Muscle of back (tissue), 13 donors: Measurements from ENCODE around the gene PI16. TPM values are rescaled to one million over a fixed set of nuclear protein-coding genes. Genes with fewer than 3 reads are reported as not detected.

Experiments
- DNase-seq, 3 donors: peaks; one replicate each; pipeline versions ENCODE4 v3.0.0 to v3.0.0-alpha.2; 2013
- long read RNA-seq, 9 donors: transcript quantifications; one replicate each; lab custom pipeline, GENCODE V29; 2026
- polyA plus RNA-seq, 10 donors: library from polyadenylated mRNA; unstranded; fragments of 120-200 nt; gene quantifications; one replicate each; pipeline ENCODE4 v1.2.1, GENCODE V29; 2013; ENCODE audit not compliant: insufficient read length in 10 of 10

The PI16 gene, protein sequence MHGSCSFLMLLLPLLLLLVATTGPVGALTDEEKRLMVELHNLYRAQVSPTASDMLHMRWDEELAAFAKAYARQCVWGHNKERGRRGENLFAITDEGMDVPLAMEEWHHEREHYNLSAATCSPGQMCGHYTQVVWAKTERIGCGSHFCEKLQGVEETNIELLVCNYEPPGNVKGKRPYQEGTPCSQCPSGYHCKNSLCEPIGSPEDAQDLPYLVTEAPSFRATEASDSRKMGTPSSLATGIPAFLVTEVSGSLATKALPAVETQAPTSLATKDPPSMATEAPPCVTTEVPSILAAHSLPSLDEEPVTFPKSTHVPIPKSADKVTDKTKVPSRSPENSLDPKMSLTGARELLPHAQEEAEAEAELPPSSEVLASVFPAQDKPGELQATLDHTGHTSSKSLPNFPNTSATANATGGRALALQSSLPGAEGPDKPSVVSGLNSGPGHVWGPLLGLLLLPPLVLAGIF
- polyA plus RNA-seq: 10 to 100 TPM in 9 of 10 donors, 1 to 10 TPM in 1; 7.0 to 78.0 (median 27.0) TPM
- long read RNA-seq, donor 1, partial matches to known transcripts: 0 of 3 reads
- long read RNA-seq, donor 1, other reads (novel, unspliced or antisense): 0 of 3 reads
- long read RNA-seq, donor 2, partial matches to known transcripts: 0 of 1 reads
- long read RNA-seq, donor 2, other reads (novel, unspliced or antisense): 0 of 1 reads
- long read RNA-seq, donor 3: 0 reads
- long read RNA-seq, donor 4, transcript PI16-201 (7 exons, 2,190 nt): major isoform, 12 of 12 reads
- long read RNA-seq, donor 4, partial matches to known transcripts: 0 of 12 reads
- long read RNA-seq, donor 4, other reads (novel, unspliced or antisense): 0 of 12 reads
- long read RNA-seq, donor 5, transcript PI16-201 (7 exons, 2,190 nt): major isoform, 6 of 11 reads
- long read RNA-seq, donor 5, partial matches to known transcripts: 0 of 11 reads
- long read RNA-seq, donor 5, other reads (novel, unspliced or antisense): 5 of 11 reads
- long read RNA-seq, donor 6, partial matches to known transcripts: 204 of 206 reads
- long read RNA-seq, donor 6, other reads (novel, unspliced or antisense): 0 of 206 reads
- long read RNA-seq, donor 7, partial matches to known transcripts: 0 of 4 reads
- long read RNA-seq, donor 7, other reads (novel, unspliced or antisense): 0 of 4 reads
- long read RNA-seq, donor 8, transcript PI16-201 (7 exons, 2,190 nt): major isoform, 5 of 10 reads
- long read RNA-seq, donor 8, partial matches to known transcripts: 5 of 10 reads
- long read RNA-seq, donor 8, other reads (novel, unspliced or antisense): 0 of 10 reads
- long read RNA-seq, donor 9, partial matches to known transcripts: 0 of 1 reads
- long read RNA-seq, donor 9, other reads (novel, unspliced or antisense): 0 of 1 reads

DNA sequence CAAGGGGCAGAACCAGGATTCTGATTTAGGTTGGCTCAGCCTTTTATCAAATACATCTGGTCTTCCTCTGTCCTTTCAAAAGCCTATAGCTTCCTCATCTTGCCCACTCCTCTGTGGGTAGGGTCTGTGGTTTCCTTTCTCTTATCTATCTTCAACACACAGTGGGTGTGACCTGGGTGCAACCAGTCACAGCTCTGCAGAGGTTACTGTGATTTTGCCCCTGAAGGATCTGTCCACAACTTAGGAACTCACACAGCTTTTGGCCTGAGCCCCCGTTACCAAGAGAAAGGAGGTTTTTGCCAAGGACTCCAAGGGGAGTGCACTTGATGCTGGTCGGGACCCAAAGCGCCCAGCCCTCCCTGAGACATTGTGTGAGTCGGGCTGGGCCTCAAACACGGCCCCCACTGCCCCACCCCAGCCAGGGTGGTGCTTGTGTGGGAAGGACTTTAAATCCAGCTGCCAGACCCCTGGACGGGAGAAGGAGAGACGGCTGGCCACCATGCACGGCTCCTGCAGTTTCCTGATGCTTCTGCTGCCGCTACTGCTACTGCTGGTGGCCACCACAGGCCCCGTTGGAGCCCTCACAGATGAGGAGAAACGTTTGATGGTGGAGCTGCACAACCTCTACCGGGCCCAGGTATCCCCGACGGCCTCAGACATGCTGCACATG lies at the start of gene PI16:
PI16 (plus strand) TSS at position 477 of the 670 bp plus-strand sequence; CDS start at position 500, 23 bp downstream.
- no peak for DNase-seq

DNA sequence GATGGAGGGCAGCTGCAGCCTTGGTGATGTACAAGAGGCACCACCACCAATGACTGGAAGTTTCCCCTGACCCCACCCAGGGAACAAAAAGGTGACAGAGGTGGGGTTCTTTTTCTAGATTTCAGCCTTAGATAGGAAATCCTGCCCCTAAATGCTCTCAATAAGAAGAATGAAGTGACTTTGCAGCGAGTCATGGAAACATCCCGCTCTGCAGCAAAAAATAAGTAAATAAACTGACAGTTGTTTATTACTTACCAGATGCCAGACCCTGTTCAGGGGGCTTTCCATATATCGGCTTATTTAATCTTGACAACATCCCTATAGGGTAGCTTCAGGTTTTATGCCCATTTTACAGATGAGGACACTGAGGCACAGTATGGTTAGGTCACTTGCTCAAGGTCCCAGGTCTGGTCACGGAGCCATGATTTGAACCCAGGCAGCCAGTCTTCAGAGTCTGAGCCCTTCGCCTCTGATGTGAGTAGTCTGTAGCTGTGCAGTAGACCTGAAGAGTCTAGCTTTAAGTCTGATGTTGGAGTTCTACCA lies 49.6 kb upstream of the PI16 start:
- DNase-seq: no peak

DNA sequence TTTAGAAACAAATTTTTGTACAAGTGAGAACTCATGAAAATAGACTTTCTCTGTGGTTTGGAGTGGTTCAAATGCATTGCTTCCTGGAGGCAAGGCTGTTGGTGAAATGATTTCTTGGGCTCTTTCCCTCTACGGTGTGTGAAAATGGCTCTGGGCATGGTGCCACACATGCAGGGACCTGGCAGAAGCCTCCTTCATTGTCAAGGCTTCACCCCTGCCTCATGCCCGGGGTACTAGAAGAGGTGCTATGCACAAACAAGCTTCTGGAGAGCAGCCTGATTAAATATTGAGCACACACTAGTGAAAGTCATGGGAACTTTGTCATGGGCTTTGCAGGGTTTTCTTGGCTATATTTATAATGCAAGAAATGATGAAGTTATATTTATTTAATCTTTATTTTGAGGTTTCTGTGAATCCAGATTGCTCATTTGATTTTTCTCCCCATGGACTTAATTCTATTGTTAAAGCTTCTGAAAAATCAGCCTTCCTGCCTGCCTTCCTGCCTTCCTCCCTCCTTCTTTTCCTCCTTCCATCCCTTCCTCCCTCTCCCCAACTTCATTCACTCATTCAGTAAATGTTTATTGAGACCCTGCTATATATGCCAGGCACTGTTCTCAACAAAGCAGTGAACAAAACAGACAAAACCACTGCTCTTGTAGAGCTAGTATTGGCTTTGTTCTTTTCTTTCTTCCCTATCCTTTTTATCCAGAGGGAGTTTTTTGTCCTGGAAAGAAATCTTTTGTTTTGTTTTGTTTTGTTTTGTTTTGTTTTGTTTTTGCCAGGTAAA lies 47.8 kb upstream of the PI16 start:
- DNase-seq: no peak

DNA sequence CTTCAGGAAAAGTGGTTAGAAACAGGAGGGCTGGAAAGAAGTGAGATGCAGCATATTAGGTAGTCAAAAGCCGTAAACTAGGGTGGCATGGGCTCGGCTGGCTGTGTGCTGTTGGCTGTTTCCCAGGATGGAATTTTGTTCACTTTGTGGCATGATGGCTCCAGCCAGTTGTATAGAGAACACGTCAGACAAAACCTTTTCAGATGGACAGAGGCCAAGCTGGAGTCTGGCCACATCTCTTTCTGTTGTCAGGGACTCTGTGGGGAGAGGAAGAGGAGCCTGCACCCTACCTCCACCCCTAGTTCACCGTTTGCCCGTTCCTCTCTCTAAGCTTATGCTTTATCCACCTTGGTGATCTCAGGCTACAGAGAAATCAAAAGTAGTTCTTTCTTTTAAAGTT lies 46.8 kb upstream of the PI16 start:
- DNase-seq: no peak

DNA sequence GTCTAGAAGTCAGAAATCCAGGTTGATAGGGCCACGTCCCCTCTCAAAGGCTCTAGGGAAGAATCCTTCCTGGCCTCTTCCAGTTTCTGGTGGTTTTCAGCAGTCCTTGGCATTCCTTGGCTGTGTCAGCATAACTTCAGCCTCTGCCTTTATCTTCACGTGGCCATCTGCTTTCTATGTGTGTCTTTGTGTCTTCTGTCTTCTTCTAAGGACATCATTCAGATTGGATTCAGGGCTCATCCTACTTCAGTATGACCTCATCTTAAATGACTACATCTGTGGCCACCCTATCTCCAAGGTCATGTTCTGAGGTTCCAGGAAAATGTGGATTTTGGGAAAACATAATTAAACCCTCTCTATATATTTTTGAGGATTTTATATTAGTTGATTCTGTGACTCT lies 45.8 kb upstream of the PI16 start:
- no peak for DNase-seq

DNA sequence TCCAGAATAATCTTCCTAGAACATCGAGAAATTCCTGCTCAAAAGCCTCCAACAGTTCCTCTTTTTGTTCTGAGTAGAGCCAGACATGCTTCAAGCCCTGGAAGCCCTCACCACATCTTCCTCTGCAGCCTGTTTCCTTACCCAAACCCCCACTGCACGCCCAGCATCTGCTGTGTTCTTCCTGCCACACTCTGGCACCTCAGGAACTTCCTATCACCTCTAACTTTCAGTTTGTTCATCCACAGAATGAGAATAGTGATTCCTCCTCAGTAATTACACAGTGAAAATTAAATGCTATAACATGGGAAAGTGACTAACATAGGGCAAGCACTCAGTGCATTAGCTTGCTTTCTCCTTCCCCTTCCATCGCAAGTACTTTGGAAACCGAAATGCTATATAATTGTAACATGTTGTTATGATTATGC lies 42.5 kb upstream of the PI16 start:
- no peak for DNase-seq

DNA sequence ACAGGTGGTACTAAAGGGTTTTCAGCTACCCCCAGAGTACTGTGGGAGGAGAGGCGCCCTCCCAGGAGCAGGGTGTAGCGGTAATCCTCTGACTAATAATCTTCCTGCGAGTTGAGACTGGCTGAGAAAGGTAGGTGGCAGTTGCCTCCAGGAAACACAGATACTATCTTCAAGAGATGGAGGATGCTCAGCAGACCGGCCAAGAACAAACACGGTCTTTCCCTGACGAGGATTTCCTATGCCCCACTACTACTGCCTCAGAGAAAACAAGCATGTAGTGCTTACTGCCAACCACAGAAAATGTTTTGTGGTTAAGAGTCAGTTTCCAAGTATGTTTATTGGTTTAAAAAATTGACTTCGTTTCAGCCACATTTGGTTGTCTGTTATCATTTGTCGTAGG lies 42.0 kb upstream of the PI16 start:
- peak in 1 of 3 donors; percentile 74 for DNase-seq

DNA sequence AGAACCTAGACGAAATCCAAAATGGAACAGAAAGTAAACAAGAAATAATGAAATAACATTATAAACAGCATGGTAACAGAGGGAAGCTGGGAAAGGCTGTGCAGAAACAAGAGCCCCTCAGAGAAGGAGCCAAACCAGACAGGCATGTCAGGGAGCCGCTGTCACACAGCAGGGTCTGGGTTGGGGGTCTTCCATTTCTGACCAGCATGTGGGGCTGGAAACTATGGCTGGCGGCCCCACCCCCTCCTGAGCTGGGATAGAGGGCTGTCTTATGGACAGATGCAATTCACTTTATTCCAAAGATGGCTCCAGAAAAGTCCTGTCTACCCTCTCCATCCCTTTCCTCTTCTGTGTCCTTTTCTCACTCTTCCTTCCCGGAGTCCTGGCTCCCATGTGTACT lies 41.5 kb upstream of the PI16 start:
- no peak for DNase-seq

DNA sequence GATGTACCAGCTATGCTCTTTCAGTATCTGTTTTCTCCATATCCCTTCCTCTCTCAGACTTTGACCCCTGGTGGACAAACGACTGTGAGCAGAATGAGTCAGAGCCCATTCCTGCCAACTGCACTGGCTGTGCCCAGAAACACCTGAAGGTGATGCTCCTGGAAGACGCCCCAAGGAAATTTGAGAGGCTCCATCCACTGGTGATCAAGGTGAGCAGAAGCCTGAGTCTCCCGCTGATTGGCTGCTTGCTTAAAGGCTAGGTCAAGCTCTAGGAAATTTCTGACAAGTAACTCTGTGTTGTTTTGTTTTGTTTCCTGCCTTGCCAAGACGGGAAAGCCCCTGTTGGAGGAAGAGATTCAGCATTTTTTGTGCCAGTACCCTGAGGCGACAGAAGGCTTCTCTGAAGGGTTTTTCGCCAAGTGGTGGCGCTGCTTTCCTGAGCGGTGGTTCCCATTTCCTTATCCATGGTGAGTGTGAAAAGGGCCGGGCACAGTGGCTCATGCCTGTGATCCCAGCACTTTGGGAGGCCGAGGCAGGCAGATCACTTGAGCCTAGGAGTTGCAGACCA lies 40.2 kb upstream of the PI16 start:
- DNase-seq: no peak

DNA sequence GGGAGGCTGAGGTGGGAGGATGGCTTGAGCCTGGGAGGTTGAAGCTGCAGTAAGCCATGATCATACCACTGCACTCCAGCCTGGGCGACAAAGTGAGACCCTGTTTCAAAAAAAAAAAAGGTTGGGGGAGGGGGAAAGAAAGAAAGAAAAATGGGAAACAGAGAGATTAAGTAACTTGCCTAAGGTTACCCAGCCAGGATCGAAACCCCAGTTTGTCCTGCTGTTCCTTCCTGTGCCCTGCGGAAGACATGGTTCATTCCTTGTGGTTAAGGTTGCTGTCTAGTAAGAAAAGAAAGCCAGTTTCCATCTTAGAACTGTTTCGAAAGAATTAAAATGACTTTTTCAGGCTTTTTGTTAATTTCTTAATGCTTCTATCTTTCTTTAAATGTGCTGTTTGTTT lies 38.9 kb upstream of the PI16 start:
- DNase-seq: no peak

DNA sequence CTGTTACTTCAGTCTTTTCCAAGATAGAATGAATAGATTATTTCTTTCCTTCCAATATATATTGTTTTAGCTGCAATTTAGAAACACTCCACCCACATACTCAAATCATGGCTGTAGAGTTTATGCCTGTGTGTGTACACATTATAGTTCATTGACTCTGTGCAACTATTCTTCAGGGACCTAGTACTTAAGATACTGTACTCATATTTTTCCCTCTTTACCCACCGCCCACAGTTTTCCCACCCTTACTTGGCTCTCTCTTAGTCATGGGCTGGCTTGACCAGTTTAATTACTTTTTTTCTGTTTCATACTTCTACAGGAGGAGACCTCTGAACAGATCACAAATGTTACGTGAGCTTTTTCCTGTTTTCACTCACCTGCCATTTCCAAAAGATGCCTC lies 38.4 kb upstream of the PI16 start:
- DNase-seq: no peak

DNA sequence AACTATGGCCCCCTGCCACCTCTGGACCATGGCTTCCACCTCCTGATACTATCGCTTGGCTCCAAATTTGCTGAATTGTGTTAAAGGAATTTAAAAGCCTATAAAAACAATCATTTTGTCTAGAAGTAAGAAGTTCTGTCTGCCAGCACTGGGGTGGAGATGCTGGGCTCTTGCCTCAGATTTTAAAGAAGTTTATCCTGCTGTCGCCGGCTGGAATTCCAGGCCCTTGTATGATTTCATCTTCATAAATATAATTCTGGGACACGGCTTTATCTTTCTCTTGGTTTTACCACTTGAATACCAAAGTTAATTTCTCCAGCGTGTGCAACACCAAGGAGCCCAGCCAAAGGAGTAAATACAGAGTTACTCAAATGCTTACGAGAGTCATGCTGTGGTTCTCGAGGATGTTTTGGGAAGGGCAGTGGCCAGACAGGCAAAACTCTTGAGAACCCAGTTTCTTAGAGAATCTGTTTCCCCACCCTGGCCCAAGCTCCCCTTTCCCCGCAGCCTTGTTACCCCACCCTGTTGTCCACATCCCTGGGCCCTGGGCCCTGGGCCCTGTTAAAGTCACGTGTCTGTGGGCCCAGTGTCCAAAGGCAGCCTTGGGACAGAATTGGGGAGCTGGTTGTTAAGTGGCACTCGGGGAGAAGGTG lies 36.9 kb upstream of the PI16 start:
- peak; percentile 72 to 85 (median 74) for DNase-seq

DNA sequence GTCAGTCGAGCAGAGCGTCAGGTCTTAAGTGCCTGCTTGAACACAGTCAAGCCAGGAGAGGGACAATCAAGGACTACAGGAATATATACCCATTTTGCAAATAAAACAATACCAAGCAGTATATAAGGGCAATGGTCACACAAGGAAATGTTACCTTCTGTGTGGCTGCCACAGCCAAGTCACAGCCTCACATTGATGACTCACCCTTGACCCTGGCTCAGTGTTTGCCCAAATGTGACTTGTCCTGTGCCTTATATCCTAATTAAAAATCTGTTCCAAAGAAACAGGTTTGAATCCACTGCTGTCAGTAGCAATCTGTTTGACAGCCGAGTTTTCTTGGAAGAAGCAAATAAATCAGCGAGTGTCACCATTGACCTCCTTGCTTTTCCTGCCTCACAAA lies 34.5 kb upstream of the PI16 start:
- no peak for DNase-seq

DNA sequence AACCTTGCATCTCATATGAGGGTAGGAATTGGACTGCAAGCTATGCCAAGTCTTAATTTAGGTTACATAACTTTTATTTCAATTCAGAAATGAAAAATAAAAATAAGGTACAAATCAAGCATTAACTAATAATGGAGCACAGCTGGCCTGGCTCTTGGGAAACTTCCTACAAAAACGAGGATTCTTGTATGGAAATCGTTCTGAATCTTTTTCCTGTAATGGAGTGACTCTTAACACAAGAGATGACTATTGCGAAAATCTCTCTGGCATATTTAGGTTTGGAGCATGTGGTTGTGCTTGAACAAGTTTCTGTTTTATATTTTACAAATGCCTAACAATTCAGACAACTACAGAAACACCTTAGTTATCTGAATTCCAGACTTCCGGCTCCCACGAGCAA lies 34.0 kb upstream of the PI16 start:
- DNase-seq: no peak

DNA sequence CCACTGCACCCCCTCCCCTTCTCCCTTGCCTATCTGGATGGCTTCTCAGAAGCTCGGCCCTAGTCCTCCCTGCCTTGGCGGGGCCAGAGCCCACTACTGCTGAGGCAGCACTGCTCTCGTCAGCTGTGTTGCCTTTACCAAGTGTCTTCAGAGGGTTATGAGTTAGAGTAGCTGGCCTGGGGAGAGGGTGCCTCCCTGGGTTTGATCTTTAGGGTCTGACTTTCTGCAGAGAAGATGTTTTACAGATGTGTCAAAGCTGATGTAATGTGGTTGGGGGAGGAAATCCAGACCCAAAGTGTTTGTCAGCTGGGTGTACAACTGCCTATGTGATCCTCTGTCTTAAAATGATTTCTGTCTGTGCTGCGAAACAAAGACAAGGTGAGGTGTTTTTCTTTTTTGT lies 30.4 kb upstream of the PI16 start:
- peak in 1 of 3 donors; percentile 35 for DNase-seq

DNA sequence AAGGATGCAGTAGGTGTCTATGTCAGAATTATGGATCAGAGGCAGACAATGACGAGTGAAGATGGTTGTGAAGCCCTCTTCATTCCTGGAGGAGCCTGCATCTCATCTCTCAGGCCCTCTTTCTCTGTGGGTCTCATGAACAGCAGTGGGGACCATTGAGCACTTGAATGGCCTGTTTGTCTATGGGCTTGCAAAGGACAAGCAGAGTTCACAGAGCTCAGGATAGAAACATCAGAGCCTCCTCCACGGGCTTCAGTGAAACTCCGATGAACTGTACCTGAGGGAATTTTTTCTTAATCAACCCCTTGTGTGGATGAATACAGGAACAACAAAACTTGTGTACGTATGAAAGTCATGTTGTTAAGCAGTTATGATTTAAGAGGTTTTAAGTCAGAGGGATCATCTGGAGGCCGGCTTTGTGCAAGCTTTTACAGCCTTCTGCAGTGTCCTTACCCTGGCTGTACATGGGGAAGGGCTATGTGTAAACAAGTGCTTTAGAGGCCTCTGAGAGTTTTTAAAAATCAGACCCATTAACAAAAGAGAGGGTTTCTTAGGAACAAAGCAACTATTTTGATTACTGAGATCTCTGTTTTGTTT lies 29.7 kb upstream of the PI16 start:
- no peak for DNase-seq

DNA sequence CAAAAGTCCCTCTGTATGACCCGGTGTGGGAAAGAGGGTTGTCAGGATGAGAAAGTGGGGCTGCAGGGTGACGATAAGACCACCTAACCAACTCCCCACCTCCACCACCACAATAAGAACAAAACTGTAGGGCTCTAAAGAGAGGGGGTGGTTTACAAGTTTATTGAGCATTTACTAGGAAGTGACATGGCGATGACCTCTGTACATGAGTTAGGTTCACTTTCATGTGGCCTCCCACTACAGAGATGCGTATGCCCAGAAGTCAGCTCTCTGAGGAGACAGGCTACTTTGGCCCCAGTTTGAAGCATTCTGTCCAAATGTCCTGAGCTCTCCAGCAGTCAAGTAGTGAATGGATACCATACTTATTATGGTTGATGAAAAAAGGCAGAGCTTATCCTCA lies 28.7 kb upstream of the PI16 start:
- no peak for DNase-seq

DNA sequence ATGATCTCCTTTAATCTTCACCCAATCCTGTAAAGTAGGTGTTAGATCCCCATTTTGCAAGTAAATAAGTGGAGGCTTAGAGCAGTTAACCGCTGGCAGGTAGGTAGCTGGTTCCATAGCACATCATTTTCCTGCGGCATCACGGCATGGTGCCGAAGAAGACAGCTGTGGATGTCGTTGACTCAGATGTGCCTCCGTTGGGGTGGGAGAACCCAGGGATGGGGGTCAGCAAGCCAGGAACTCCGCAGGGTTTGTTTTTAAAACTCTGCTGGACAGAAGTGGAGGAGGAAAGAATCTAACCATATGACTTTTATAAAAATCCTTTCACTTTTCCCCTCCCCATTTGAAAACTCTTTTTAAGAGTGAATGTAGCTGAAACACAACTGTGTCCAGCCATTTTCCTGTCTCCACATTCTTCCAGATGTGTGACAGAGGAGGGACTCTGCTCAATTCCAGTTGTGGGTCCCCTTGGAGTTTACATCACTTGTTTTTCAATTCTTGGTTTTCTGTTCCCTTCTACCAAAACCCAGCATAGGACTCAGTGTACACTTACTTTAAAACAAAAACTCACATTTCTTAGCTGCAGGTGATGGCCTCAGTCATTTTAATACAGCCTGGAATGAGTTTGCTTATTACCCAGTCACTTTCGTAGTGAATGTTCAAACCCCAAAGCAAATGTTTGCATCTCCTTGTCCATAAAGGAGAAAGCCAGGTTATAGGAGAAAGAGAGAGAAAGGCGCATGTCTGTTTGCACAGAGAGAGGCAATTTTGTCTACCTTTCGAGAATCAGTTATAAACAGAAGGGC lies 27.6 kb upstream of the PI16 start:
- peak in 1 of 3 donors; percentile 62 for DNase-seq
